Ascending aorta (tissue), 2 donors: ENCODE measurements around the gene PPP1R1B. TPM values are rescaled to one million over a fixed set of nuclear protein-coding genes. Genes with fewer than 3 reads are reported as not detected.

Experiments
- DNase-seq, 2 donors: peaks; one replicate each; pipeline ENCODE4 v3.0.0-alpha.2; 2019; ENCODE audit warnings: low spot score in 2 of 2
- H3K27ac ChIP-seq, 2 donors: fragments of 200-600 bp; sonication (generic); one replicate each; pipeline ENCODE4 v1.5.1; 2016 to 2017; ENCODE audit warnings: mild to moderate bottlenecking in 1 of 2
- H3K27me3 ChIP-seq: fragments of 200-600 bp; sonication (generic); one replicate; pipeline ENCODE4 v1.5.1; 2017
- H3K36me3 ChIP-seq, 2 donors: fragments of 200-600 bp; sonication (generic); one replicate each; pipeline ENCODE4 v1.5.1; 2016
- H3K4me1 ChIP-seq, 2 donors: fragments of 200-600 bp; sonication (generic); one replicate each; pipeline ENCODE4 v1.5.1; 2016 to 2017; ENCODE audit warnings: mild to moderate bottlenecking in 1 of 2
- H3K4me3 ChIP-seq, 2 donors: fragments of 200-600 bp; sonication (generic); one replicate each; pipeline ENCODE4 v1.5.1; 2016 to 2017; ENCODE audit warnings: mild to moderate bottlenecking in 1 of 2
- H3K9me3 ChIP-seq, 2 donors: fragments of 200-600 bp; sonication (generic); one replicate each; pipeline ENCODE4 v1.5.1; 2016
- CTCF ChIP-seq, 3 experiments: fragments of 200-600 bp in 2 of 3; fragments of 450-650 bp in 1 of 3; sonication (generic) in 2 of 3; IDR thresholded peaks; one replicate each; pipeline ENCODE4 v1.5.1; 2016 to 2019; ENCODE audit warnings: antibody characterized with exemption in 3 of 3, mild to moderate bottlenecking in 1 of 3, moderate library complexity in 1 of 3
- intact Hi-C: fragments of 100-400 bp; cut with DNase I; formaldehyde crosslinking; loops from one replicate; pipeline ENCODE4 v1.15.1; 2023
- total RNA-seq: library from RNA; depleted of rRNA; stranded (reverse); fragments of >200 nt; gene quantifications from one replicate; pipeline ENCODE4 v1.1.0, GENCODE V29; 2016

PPP1R1B gene
- total RNA-seq, 1 donor from 2014 or later: 2.4 TPM

- Histone ChIP-seq H3K4me3 (peak overlapping the region in 1 of 2 donors; percentile 11), H3K9me3 (no peaks in the 10 kb centered on the region), H3K36me3 (peaks cover 0 to 4% of the 10 kb centered on the region in 2 donors), H3K4me1 (peaks cover 23 to 43% of the 10 kb centered on the region in 2 donors), H3K27me3 (no peaks in the 10 kb centered on the region), H3K27ac (peak overlapping the region; percentile 90 to 95)
- no peak for TF ChIP-seq CTCF (IDR thresholded peaks at IDR 0.05)
- intact Hi-C loops: loop anchor here (1.0 to 2.0 kb wide), 2 partner anchors 11 to 27 kb away; partner anchors contain the start of gene PGAP3
- DNase-seq: peak; percentile 49 to 92
These were observed 51.0 kb downstream of the PPP1R1B start for GRCh38 chr17:39677542-39678339.

DNA sequence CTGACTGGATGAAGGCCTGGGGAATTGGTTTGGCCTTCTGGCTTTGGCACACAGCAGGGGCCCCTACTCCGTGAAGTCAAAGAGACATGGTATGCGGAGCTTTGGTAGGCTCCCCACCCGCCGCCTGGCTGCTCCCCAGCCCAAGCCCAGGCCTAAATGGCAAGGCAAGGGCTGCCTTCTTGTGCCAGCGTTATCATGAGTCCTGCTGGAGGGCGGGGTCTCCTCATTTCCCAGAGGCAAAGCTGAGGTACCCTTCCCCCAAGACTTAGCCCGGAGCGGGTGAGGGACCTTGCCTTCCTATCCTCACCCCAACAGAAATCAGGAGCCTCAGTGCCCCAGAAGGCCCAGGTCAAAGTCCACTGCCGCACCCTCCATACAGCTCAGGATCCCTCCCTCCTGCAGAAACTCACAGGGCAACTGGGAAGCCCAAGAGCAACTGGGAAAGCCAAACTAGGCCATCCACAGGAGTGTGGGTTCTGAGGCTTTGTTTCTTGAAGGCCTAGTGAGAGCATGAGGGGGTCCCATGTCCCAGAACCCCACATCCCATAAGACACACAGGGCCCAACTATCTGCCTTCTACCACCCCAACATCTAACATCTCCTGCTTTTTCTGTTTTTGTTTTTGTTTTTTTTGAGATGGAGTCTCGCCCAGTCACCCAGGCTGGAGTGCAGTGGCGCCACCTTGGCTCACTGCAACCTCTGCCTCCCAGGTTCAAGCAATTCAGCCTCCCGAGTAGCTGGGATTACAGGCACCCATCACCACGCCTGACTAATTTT lies 51.8 kb downstream of the PPP1R1B start:
- H3K4me1 ChIP-seq: peaks cover 23 to 43% of the 10 kb centered on the region in 2 donors
- H3K27me3 ChIP-seq: no peaks in the 10 kb centered on the region
- no peak for TF ChIP-seq CTCF (IDR thresholded peaks at IDR 0.05)
- H3K4me3 ChIP-seq: no peak overlapping the region
- no peak for DNase-seq
- H3K9me3 ChIP-seq: no peaks in the 10 kb centered on the region
- peaks cover 2 to 10% of the 10 kb centered on the region in 2 donors for H3K36me3 ChIP-seq
- peak overlapping the region; percentile 90 to 95 for H3K27ac ChIP-seq
- intact Hi-C loops: loop anchor here (1.0 to 2.0 kb wide), 2 partner anchors 10 to 26 kb away; partner anchors contain the start of gene PGAP3

- Histone ChIP-seq H3K27me3 (no peaks in the 10 kb centered on the region), H3K36me3 (peaks cover 10 to 19% of the 10 kb centered on the region in 2 donors), H3K4me1 (peaks cover 23 to 38% of the 10 kb centered on the region in 2 donors), H3K4me3 (no peak overlapping the region), H3K27ac (peak overlapping the region; percentile 90 to 95), H3K9me3 (no peaks in the 10 kb centered on the region)
- intact Hi-C loops: loop anchor here (2.0 kb wide), 1 partner anchor 25 kb away; no protein-coding TSS in a partner anchor
- TF ChIP-seq CTCF (IDR thresholded peaks at IDR 0.05): no peak
- DNase-seq: no peak
These were observed 52.9 kb downstream of the PPP1R1B start for GRCh38 chr17:39679521-39680192.

GRCh38 chr17:39683295-39683939 lies 56.7 kb downstream of the PPP1R1B start:
- Histone ChIP-seq H3K36me3 (peaks cover 10 to 21% of the 10 kb centered on the region in 2 donors), H3K27me3 (no peaks in the 10 kb centered on the region), H3K9me3 (no peaks in the 10 kb centered on the region), H3K4me1 (peaks cover 1 to 10% of the 10 kb centered on the region in 2 donors), H3K4me3 (no peak overlapping the region), H3K27ac (no peak overlapping the region)
- no peak for DNase-seq
- intact Hi-C loops: no loop called here
- TF ChIP-seq CTCF (IDR thresholded peaks at IDR 0.05): no peak
